BJ (cell line): ENCODE results near the gene VCL. TPM values are rescaled to one million over a fixed set of nuclear protein-coding genes. Genes with fewer than 3 reads are reported as not detected.

Source experiments
- CTCF ChIA-PET: fragments of 350-600 bp; formaldehyde crosslinking; extraction: SDS; loops from one replicate; lab custom pipeline; 2021; ENCODE audit warnings: antibody characterized with exemption, inconsistent platforms; lab: Yijun Ruan, JAX
- POLR2A ChIA-PET: fragments of 300-600 bp; sonication (Branson Sonifier 250); formaldehyde crosslinking; extraction: SDS; loops from one replicate; lab custom pipeline; 2021; ENCODE audit warnings: antibody characterized with exemption; lab: Charles Lee
- DNase-seq: peaks from one replicate; pipeline ENCODE4 v3.0.0-alpha.2; 2011; ENCODE audit warnings: low read depth
- H3K27me3 ChIP-seq: 2 replicates; pipeline ENCODE4 v1.6.0; 2011; ENCODE audit warnings: low read length; ENCODE audit not compliant: control insufficient read depth, insufficient read depth
- H3K36me3 ChIP-seq: 2 replicates; pipeline ENCODE4 v1.5.1; 2011; ENCODE audit warnings: low read length; ENCODE audit not compliant: control insufficient read depth, insufficient read depth
- H3K4me3 ChIP-seq: 2 replicates; pipeline ENCODE4 v1.5.1; 2011; ENCODE audit warnings: low read depth, mild to moderate bottlenecking, control low read depth, low read length
- polyA plus RNA-seq: library from polyadenylated mRNA; depleted of rRNA; stranded (reverse); fragments of >200 nt; gene quantifications from 2 replicates; pipeline ENCODE4 v1.2.3, GENCODE V29; 2011
- TF ChIP-seq, protein P1 (sequence below): IDR thresholded peaks from 2 replicates; pipeline ENCODE4 v1.5.1; 2011; ENCODE audit warnings: low read depth, mild to moderate bottlenecking, control low read depth, inconsistent platforms, low read length, moderate library complexity; ENCODE audit not compliant: insufficient read depth

Gene VCL
- polyA plus RNA-seq, 1 experiment: 255 TPM

GRCh38 chr10:74097776-74098175, 99.9 kb downstream of the VCL start:
- POLR2A ChIA-PET: no interaction called here
- CTCF ChIA-PET: interaction anchor here (1.5 to 3.2 kb wide), 3 partner anchors 115 to 211 kb away, joined by 3 to 11 read pairs (median 5); no protein-coding TSS in a partner anchor
- DNase-seq: no peak
- Histone ChIP-seq H3K36me3 (peaks cover 34% of the 10 kb centered on the region), H3K4me3 (no peak overlapping the region), H3K27me3 (no peaks in the 10 kb centered on the region)
- TF ChIP-seq, protein P1, sequence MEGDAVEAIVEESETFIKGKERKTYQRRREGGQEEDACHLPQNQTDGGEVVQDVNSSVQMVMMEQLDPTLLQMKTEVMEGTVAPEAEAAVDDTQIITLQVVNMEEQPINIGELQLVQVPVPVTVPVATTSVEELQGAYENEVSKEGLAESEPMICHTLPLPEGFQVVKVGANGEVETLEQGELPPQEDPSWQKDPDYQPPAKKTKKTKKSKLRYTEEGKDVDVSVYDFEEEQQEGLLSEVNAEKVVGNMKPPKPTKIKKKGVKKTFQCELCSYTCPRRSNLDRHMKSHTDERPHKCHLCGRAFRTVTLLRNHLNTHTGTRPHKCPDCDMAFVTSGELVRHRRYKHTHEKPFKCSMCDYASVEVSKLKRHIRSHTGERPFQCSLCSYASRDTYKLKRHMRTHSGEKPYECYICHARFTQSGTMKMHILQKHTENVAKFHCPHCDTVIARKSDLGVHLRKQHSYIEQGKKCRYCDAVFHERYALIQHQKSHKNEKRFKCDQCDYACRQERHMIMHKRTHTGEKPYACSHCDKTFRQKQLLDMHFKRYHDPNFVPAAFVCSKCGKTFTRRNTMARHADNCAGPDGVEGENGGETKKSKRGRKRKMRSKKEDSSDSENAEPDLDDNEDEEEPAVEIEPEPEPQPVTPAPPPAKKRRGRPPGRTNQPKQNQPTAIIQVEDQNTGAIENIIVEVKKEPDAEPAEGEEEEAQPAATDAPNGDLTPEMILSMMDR: no peak

GRCh38 chr10:74099420-74099819, 101.5 kb downstream of the VCL start:
- TF ChIP-seq, protein P1: no peak
- ChIA-PET POLR2A (no interaction called here), CTCF (interaction anchor here (0.7 to 3.2 kb wide), 5 partner anchors 18 to 221 kb away, joined by 3 to 11 read pairs (median 3); no protein-coding TSS in a partner anchor)
- no peak for DNase-seq
- Histone ChIP-seq H3K4me3 (no peak overlapping the region), H3K36me3 (peaks cover 33% of the 10 kb centered on the region), H3K27me3 (no peaks in the 10 kb centered on the region)

DNA sequence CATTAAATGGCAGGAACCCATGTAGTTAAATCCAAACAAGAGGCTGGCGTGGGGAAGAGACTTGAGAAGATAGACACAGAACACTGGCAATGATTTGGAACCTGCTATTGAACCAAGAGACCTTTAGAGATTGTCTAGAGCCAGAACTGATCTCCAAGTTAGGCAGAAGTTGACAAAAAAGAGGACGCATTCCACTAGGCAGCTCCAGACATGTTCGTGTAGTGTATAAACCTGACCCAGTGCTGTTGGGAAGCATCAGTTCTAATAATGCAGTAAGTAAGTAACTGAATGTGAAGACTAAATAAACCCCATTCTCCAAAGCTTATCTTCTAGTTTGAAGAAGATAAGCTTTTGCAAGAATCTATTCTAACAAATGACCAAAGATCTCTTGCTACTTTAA, 101.9 kb downstream of the VCL start:
- ChIA-PET CTCF (interaction anchor here (0.6 to 3.2 kb wide), 3 partner anchors 213 to 1091 kb away, joined by 3 to 11 read pairs (median 3); no protein-coding TSS in a partner anchor), POLR2A (no interaction called here)
- no peaks in the 10 kb centered on the region for H3K27me3 ChIP-seq
- H3K36me3 ChIP-seq: peaks cover 33% of the 10 kb centered on the region
- TF ChIP-seq, protein P1: no peak
- H3K4me3 ChIP-seq: no peak overlapping the region
- DNase-seq: no peak

DNA sequence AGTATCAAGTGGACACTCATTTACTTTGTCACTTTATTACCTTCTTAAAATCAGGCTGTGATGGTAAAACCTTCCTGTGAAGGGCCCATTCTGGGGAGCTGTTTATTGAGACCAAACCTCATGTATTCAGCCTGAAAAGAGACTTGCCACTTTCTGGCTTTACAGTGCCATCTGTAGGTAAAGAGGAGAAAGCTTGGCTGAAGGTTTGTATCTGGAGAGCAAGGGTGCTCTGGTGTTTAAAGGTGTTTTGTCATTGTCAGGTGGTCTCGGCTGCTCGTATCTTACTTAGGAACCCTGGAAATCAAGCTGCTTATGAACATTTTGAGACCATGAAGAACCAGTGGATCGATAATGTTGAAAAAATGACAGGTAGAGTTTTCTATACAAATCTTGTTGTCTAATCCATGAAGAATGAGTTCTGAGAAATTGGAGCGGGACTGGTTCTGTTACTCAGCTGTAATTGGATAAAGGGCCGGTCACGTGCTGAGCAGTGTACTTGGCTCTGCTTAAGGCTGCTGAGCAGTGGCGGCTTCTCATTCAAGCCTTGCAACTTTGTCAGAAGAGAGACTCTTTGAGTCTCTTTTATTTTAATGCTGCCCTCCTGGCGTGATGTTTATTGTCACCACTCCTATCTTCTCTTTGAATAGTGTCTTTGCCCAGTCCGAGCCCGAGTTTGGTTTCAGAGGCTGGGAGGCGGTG, 105.8 kb downstream of the VCL start:
- no peak overlapping the region for H3K4me3 ChIP-seq
- TF ChIP-seq, protein P1: peak; percentile 51
- no peak for DNase-seq
- CTCF ChIA-PET: interaction anchor here (1.0 to 3.2 kb wide), 10 partner anchors 11 to 217 kb away, joined by 3 to 17 read pairs (median 5); no protein-coding TSS in a partner anchor
- POLR2A ChIA-PET: no interaction called here
- H3K36me3 ChIP-seq: peaks cover 34% of the 10 kb centered on the region
- H3K27me3 ChIP-seq: no peaks in the 10 kb centered on the region

- DNase-seq: no peak
- ChIA-PET POLR2A (no interaction called here), CTCF (interaction anchor here (0.7 to 3.2 kb wide), 7 partner anchors 11 to 253 kb away, joined by 3 to 17 read pairs (median 5); no protein-coding TSS in a partner anchor)
- H3K36me3 ChIP-seq: peaks cover 37% of the 10 kb centered on the region
- TF ChIP-seq, protein P1: no peak
- H3K27me3 ChIP-seq: no peaks in the 10 kb centered on the region
- no peak overlapping the region for H3K4me3 ChIP-seq
Measured at GRCh38 chr10:74104480-74104879, 106.6 kb downstream of the VCL start.
